HG03045 (cell line): ENCODE data around the gene GHRHR.

Source experiments
- ATAC-seq: cut with Tn5 transposase; IDR thresholded peaks from one replicate; pipeline ENCODE4 v1.9.1; 2021; ENCODE audit warnings: mild to moderate bottlenecking, moderate library complexity; ENCODE audit not compliant: unreplicated experiment

GHRHR gene

DNA sequence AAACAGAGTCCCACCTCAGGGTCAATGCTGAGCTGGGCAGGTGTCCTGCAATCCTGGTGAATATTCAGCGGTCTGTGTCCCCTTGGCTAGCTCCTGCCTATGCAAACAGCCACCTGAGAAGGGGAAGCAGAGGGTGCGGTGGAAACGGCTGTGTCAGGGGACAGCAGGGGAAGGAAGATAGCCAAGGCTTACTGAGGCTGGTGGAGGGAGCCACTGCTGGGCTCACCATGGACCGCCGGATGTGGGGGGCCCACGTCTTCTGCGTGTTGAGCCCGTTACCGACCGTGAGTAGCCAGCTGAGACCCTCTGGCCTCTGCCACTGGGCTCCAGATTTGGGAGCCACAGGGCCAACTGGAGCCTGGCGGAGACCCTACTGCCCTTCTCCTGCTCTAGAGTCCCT lies at the start of gene GHRHR:
Gene GHRHR, plus strand, starts transcription at position 112 of the 400 bp plus-strand sequence. Its CDS starts 116 bp downstream, at position 228.
- ATAC-seq: no peak

DNA sequence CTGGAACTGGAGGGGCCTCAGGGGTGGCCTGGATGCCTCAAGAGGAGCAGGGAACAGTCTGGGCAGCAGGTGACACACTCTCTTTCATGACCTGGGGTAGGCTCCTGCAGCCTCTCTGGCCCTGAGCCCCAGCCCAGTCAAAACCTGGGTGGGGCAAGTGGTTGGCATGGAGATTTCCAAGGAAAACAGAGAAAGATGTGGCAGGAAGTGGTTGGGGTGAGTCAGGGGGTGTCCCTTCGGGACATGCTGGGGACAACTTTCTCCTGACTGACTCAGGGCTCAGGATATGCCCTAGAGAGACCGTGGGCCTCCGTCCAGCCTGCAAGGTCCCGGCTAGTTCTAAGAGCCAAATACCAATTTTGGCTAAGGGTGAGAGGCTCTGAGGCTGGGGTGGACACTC lies 49.2 kb upstream of the GHRHR start:
- no peak for ATAC-seq

- ATAC-seq: no peak
Observed at GRCh38 chr7:30915005-30915601, 48.6 kb upstream of the GHRHR start.

DNA sequence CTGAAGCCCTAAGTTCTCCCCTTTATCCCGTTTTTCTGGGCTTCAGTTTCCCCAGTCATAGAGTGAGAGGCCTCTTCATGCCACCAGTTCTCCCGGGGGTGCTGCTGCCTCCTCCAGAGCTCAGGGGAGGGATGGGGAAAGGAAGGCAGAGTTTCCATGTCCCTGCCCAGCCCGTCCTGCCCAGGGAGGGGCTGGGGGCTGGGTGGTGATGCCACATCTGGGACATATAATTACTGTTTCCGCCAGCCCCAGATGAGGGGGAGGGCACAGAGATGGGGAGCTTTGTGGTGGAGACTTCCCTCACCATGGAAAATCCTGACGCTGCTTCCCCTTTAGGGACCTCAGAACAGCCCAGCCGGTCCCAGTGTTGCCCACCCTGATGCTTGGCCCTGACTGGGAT lies 48.0 kb upstream of the GHRHR start:
- no peak for ATAC-seq

DNA sequence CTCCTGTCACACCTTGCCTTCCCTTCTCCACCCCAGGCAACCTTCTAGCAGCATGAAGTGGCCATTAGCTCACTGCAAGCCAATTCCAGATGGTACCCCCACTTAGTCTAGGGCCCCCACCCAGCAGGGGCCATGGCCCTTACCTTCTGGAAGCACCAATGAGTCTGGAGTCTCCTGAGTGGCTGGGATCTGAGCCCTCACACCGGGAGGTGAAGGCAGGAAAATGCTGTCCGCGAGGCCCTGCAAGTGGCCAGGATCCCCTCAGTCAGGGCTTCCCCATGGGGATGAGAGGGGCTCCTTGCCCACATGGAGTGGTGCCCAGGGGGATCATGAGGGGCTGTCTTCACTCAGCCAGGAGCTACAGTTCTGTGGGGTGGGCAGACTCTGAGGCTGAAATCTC lies 47.5 kb upstream of the GHRHR start:
- no peak for ATAC-seq

DNA sequence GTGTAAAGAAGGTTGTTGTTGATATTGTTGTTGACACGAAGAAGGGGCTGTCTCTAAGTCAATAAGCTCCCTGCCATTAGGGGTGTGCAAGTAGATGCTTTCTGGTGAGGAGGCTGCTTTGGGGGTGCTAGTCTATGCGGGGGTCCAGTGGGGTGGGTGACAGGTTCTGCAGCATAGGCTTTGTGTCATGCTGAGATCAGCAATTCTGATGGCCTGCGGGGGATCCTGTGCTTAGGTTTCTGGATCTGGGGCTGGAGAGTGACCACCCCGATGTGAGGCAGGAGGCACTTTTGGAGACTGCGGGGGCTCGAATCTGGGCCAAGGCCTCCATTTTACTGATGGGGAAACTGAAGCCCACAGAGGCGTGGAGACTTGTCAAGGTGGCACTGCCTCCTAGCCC lies 47.0 kb upstream of the GHRHR start:
- ATAC-seq: no peak

GRCh38 chr7:30917216-30917893 lies 46.4 kb upstream of the GHRHR start:
- no peak for ATAC-seq

- no peak for ATAC-seq
Observed at GRCh38 chr7:30918676-30919075, 45.1 kb upstream of the GHRHR start.

DNA sequence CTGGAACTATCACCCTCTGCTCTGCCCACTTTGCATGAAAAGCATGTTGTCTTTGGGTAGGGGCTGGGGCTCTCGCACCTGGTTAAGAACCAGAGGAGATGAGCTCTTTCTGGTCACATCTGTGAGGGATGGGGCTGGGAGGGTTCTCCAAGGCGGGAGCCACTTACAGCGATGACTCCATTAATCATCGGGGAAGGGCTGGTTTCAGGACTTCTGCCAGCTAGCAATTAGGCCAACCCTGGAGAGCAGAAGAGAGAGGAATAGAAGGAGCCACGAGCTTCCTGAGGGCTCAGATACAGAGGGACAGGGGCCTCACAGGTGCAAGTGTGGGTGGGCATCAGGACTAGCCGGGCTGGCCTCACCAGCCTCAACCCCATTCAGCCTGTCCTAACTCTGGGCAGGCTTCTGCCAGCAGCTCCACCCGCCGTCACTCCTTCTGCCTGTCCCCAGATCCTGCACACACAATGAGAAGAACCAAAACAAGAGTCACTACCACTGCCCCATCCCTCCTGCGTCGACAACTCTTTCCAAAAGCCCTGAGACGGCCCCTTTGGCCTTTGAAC lies 43.7 kb upstream of the GHRHR start:
- no peak for ATAC-seq

- no peak for ATAC-seq
Observed at GRCh38 chr7:30920584-30921539, 42.9 kb upstream of the GHRHR start.

GRCh38 chr7:30921540-30922401 lies 42.0 kb upstream of the GHRHR start:
- ATAC-seq: no peak

GRCh38 chr7:30922596-30922995 lies 41.2 kb upstream of the GHRHR start:
- no peak for ATAC-seq

- no peak for ATAC-seq
Observed at GRCh38 chr7:30923009-30923773, 40.6 kb upstream of the GHRHR start.

DNA sequence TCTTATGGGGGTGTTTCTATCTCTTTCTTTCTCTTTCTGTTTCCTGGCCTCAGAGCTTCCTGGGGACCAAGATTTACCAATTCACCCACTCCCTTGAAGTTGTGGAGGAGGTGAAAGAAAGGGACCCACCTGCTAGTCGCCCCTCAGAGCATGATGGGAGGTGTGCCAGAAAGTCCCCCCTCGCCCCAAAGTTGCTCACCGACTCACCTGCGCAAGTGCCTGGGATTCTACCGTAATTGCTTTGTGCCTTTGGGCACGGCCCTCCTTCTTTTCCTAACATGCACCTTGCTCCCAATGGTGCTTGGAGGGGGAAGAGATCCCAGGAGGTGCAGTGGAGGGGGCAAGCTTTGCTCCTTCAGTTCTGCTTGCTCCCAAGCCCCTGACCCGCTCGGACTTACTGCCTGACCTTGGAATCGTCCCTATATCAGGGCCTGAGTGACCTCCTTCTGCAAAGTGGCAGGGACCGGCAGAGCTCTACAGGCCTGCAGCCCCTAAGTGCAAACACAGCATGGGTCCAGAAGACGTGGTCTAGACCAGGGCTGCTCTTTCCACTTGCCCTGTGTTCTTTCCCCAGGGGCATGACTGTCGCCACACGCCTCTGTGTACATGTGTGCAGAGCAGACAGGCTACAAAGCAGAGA lies 39.9 kb upstream of the GHRHR start:
- ATAC-seq: no peak

DNA sequence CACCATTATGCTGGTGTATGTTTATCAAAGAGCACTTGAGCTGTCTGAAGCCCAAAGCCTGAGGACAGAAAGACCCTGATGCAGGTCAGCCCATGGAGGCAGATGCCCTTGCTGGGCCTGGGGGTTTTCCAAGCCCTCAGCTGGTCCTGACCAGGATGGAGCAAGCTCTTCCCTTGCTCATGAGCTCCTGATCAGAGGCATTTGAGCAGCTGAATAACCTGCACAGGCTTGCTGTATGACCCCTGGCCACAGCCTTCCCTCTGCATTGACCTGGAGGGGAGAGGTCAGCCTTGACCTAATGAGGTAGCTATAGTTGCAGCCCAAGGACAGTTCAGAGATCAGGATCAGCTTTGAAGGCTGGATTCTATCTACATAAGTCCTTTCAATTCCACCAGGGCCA lies 39.1 kb upstream of the GHRHR start:
- no peak for ATAC-seq

DNA sequence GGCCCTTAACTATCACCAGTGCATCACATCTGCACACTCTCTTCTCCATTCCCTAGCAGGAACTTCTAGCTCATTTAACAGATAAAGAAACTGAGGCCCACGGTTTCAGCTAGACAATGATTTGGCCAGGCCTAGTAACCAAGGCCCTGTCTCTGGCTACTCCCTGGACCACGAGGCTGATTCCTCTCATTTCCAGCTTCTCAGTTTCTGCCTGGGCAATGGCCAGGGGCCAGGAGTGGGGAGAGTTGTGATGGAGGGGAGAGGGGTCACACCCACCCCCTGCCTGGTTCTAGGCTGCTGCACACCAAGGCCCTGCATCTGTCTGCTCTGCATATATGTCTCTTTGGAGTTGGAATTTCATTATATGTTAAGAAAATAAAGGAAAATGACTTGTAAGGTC lies 38.6 kb upstream of the GHRHR start:
- no peak for ATAC-seq

DNA sequence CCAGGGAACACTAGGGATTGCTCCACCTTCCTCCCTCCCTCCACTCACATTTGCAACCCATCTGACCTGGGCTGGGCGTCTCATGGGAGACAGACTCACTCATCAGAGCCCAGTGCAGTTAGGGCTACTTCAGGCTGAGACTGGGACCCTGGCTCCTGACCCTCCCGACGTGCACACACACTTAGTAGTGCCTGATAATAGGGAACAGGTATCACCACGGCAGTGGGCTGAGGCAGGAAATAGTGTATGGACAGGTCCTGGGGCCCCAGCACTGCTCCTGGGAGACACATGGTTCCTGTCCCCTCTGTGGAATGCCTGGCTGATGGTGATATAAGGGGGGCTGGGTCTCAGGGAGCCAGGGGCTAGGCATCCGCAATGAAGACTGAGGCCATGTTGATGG lies 37.8 kb upstream of the GHRHR start:
- no peak for ATAC-seq

- ATAC-seq: no peak
Observed at GRCh38 chr7:30926313-30926712, 37.4 kb upstream of the GHRHR start.

GRCh38 chr7:30927040-30927439 lies 36.7 kb upstream of the GHRHR start:
- ATAC-seq: no peak
